Right lobe of liver (tissue), 4 donors: ENCODE measurements around the gene KDM1B.

Experiments
- POLR2A ChIP-seq: fragments of 450-650 bp; IDR thresholded peaks from one replicate; pipeline ENCODE4 v1.6.1; 2017; ENCODE audit warnings: antibody characterized with exemption, mild to moderate bottlenecking
- TF ChIP-seq, protein P1 (sequence below), 4 donors: fragments of 200-600 bp in 3 of 4; fragments of 450-650 bp in 1 of 4; IDR thresholded peaks; one replicate each; pipeline versions ENCODE4 v1.5.1 to v1.8.0; 2016 to 2022; ENCODE audit warnings: antibody characterized with exemption in 4 of 4, mild to moderate bottlenecking in 2 of 4
- donor health status: DM: no; HTN: no; CAD: no.
- donor health status: DM: no; HTN: no; CAD: no.
- donor health status: DM: no; HTN: yes; CAD: no.

- TF ChIP-seq, protein P1, sequence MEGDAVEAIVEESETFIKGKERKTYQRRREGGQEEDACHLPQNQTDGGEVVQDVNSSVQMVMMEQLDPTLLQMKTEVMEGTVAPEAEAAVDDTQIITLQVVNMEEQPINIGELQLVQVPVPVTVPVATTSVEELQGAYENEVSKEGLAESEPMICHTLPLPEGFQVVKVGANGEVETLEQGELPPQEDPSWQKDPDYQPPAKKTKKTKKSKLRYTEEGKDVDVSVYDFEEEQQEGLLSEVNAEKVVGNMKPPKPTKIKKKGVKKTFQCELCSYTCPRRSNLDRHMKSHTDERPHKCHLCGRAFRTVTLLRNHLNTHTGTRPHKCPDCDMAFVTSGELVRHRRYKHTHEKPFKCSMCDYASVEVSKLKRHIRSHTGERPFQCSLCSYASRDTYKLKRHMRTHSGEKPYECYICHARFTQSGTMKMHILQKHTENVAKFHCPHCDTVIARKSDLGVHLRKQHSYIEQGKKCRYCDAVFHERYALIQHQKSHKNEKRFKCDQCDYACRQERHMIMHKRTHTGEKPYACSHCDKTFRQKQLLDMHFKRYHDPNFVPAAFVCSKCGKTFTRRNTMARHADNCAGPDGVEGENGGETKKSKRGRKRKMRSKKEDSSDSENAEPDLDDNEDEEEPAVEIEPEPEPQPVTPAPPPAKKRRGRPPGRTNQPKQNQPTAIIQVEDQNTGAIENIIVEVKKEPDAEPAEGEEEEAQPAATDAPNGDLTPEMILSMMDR (IDR thresholded peaks at IDR 0.05) = no peak
- no peak for TF ChIP-seq POLR2A
Observed at GRCh38 chr6:18182568-18182967, 27.3 kb downstream of the KDM1B start.
